Ascending aorta (tissue), 2 donors: ENCODE data around the gene TNKS1BP1. TPM values are rescaled to one million over a fixed set of nuclear protein-coding genes. Genes with fewer than 3 reads are reported as not detected.

ENCODE experiments used
- DNase-seq, 2 donors: peaks; one replicate each; pipeline ENCODE4 v3.0.0-alpha.2; 2019; ENCODE audit warnings: low spot score in 2 of 2
- H3K27ac ChIP-seq, 2 donors: fragments of 200-600 bp; sonication (generic); one replicate each; pipeline ENCODE4 v1.5.1; 2016 to 2017; ENCODE audit warnings: mild to moderate bottlenecking in 1 of 2
- H3K27me3 ChIP-seq: fragments of 200-600 bp; sonication (generic); one replicate; pipeline ENCODE4 v1.5.1; 2017
- H3K36me3 ChIP-seq, 2 donors: fragments of 200-600 bp; sonication (generic); one replicate each; pipeline ENCODE4 v1.5.1; 2016
- H3K4me1 ChIP-seq, 2 donors: fragments of 200-600 bp; sonication (generic); one replicate each; pipeline ENCODE4 v1.5.1; 2016 to 2017; ENCODE audit warnings: mild to moderate bottlenecking in 1 of 2
- H3K4me3 ChIP-seq, 2 donors: fragments of 200-600 bp; sonication (generic); one replicate each; pipeline ENCODE4 v1.5.1; 2016 to 2017; ENCODE audit warnings: mild to moderate bottlenecking in 1 of 2
- H3K9me3 ChIP-seq, 2 donors: fragments of 200-600 bp; sonication (generic); one replicate each; pipeline ENCODE4 v1.5.1; 2016
- intact Hi-C: fragments of 100-400 bp; cut with DNase I; formaldehyde crosslinking; loops from one replicate; pipeline ENCODE4 v1.15.1; 2023
- total RNA-seq: library from RNA; depleted of rRNA; stranded (reverse); fragments of >200 nt; gene quantifications from one replicate; pipeline ENCODE4 v1.1.0, GENCODE V29; 2016
- TF ChIP-seq, protein P1 (sequence below), 3 experiments: fragments of 200-600 bp in 2 of 3; fragments of 450-650 bp in 1 of 3; sonication (generic) in 2 of 3; IDR thresholded peaks; one replicate each; pipeline ENCODE4 v1.5.1; 2016 to 2019; ENCODE audit warnings: antibody characterized with exemption in 3 of 3, mild to moderate bottlenecking in 1 of 3, moderate library complexity in 1 of 3

The TNKS1BP1 gene
- total RNA-seq, 1 donor from 2014 or later: 131 TPM

DNA sequence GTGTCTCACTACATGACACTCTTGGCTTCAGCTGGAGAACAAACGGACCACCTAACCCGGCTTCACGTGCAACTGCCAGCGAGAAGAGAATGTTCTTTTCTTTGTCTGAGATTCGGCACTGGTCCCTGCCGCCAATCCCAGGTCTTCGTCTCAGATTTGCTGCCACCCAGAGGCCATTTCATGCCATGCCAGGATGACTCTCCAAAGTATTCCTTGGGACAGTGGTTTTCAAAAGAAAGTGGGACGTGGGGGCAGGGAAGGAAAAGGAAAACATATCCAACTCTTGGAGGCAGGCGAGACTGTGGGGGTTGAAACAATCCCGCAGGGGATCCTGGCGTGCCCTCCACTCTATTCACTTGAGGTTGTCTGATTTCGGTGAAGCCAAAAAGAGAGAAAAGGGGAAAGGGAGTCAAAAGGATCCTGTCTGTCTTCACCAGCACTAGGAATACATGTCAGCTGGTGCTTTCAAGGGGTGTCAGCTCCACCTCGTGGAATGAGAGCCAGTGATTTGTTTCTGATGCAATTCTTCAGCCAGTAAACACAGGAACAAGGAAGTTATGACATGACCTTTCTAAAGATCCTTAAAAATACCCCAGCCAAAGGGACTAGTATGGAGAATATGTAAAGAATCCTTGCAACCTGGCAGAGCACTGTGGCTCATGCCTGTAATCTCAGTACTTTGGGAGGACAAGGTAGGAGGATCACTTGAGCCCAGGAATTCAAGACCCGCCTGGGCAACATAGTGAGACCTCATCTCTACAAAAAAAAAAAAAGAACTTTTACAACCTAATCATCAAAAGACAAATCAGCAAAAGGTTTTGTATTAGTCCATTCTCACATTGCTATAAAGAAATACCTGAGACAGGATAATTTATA is 46.7 kb downstream of the TNKS1BP1 start:
- H3K27ac ChIP-seq: no peak overlapping the region
- no peaks in the 10 kb centered on the region for H3K36me3 ChIP-seq
- H3K4me3 ChIP-seq: peak overlapping the region in 1 of 2 donors; percentile 16
- intact Hi-C loops: loop anchor here (1.0 kb wide), 1 partner anchor 437 kb away; no protein-coding TSS in a partner anchor
- peak in 1 of 2 donors; percentile 81 for DNase-seq
- H3K4me1 ChIP-seq: no peaks in the 10 kb centered on the region
- TF ChIP-seq, protein P1, sequence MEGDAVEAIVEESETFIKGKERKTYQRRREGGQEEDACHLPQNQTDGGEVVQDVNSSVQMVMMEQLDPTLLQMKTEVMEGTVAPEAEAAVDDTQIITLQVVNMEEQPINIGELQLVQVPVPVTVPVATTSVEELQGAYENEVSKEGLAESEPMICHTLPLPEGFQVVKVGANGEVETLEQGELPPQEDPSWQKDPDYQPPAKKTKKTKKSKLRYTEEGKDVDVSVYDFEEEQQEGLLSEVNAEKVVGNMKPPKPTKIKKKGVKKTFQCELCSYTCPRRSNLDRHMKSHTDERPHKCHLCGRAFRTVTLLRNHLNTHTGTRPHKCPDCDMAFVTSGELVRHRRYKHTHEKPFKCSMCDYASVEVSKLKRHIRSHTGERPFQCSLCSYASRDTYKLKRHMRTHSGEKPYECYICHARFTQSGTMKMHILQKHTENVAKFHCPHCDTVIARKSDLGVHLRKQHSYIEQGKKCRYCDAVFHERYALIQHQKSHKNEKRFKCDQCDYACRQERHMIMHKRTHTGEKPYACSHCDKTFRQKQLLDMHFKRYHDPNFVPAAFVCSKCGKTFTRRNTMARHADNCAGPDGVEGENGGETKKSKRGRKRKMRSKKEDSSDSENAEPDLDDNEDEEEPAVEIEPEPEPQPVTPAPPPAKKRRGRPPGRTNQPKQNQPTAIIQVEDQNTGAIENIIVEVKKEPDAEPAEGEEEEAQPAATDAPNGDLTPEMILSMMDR (IDR thresholded peaks at IDR 0.05): peak; percentile 52 to 75 (median 75)
- H3K9me3 ChIP-seq: peaks cover 0 to 6% of the 10 kb centered on the region in 2 donors
- no peaks in the 10 kb centered on the region for H3K27me3 ChIP-seq

DNA sequence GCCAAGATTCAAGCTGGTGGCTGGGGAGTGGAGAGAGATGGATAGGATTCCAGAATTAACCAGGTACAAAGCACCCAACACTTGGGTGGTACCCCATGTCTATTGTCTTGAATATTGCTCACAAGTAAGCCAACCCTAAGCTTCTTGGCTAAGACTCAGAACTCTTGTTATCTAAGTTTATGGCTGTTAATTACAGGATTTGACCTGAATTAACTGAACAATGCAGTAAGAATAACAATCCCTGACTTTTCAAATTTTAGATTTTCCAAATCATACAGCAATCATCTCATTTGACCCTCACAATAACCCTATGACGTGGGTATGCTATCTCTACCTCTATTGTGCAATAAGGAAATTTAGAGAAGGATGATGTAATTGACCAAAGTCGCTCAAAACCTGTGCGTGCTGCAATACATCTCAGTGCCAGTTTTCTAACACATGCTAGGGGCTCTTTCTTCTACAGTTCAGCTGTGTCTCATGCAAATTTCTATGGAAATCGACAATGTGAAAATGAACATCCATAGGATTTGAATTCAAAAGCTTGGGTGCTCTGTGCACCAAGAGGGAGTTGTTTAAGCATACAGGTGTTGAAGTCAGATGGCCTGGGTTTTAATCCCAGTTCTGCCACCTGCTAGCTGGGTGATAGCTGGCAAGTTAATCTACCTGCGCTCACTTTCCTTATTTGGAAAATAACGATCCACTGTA is 47.6 kb downstream of the TNKS1BP1 start:
- Histone ChIP-seq H3K27me3 (no peaks in the 10 kb centered on the region), H3K27ac (no peak overlapping the region), H3K4me1 (no peaks in the 10 kb centered on the region), H3K9me3 (peaks cover 0 to 6% of the 10 kb centered on the region in 2 donors), H3K36me3 (no peaks in the 10 kb centered on the region), H3K4me3 (no peak overlapping the region)
- intact Hi-C loops: no loop called here
- TF ChIP-seq, protein P1 (IDR thresholded peaks at IDR 0.05): no peak
- no peak for DNase-seq

DNA sequence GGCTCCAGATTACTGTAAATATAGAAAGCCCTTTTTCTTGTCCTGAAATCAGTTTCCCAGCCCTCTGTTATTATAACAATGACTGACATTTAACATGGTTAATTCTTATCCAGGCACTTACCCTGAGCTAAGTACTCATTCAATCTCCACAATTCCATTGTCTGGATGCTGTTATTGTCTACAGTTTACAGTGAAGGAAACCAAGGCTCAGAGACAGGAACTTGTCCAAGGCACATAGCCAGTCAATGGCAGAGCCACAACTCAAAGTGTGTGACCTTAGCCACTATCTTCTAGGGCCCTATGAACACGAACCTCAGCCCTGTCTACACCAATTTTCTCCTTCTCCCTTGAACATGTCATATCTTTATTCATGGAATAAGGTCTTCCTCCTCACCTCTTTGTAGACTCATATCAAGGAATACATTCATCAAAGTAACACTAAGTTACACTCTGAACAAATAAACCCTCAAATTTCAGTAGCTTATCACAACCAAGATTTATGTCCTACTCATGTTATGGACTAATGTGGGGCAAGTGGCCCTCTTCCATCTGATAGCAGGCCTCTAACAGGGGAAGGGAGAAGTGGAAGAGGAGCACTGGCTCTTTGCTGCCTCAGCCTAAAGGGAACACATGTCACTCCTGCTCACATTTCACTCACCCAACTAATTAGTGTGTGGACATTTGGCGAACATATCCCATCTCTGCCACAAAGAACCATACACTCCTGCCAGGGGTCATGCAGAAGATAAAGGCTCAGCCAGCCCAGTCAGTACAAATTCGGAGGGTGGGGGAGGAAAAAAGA is 48.4 kb downstream of the TNKS1BP1 start:
- H3K27ac ChIP-seq: no peak overlapping the region
- intact Hi-C loops: no loop called here
- TF ChIP-seq, protein P1 (IDR thresholded peaks at IDR 0.05): no peak

DNA sequence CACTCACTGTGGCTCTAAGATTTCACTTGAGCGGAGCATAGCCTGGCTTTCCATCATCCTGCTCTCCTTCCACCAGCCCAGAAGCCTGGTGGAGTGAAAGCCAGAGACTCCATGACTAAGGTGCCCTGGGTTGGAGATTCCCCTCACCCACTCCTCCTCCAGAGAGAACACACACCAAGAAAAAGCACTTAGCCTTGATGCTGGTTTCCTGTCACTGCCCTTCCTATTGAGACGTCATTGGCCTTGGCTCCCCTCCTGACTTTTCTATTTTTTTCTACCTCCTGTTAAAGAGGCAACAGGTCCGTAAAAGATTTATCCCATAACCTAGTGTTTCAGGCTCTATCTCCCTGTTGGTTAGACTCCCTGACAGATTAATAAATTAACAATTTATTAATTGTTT is 49.2 kb downstream of the TNKS1BP1 start:
- Histone ChIP-seq H3K9me3 (peaks cover 0 to 6% of the 10 kb centered on the region in 2 donors), H3K36me3 (no peaks in the 10 kb centered on the region), H3K4me3 (no peak overlapping the region), H3K27ac (no peak overlapping the region), H3K4me1 (no peaks in the 10 kb centered on the region), H3K27me3 (no peaks in the 10 kb centered on the region)
- no peak for DNase-seq
- intact Hi-C loops: no loop called here
- TF ChIP-seq, protein P1 (IDR thresholded peaks at IDR 0.05): no peak

More for the DNA sequence above, 48.4 kb downstream of the TNKS1BP1 start:
- DNase-seq: no peak
- Histone ChIP-seq H3K4me3 (no peak overlapping the region), H3K27me3 (no peaks in the 10 kb centered on the region), H3K36me3 (no peaks in the 10 kb centered on the region), H3K4me1 (no peaks in the 10 kb centered on the region), H3K9me3 (peaks cover 0 to 6% of the 10 kb centered on the region in 2 donors)

DNA sequence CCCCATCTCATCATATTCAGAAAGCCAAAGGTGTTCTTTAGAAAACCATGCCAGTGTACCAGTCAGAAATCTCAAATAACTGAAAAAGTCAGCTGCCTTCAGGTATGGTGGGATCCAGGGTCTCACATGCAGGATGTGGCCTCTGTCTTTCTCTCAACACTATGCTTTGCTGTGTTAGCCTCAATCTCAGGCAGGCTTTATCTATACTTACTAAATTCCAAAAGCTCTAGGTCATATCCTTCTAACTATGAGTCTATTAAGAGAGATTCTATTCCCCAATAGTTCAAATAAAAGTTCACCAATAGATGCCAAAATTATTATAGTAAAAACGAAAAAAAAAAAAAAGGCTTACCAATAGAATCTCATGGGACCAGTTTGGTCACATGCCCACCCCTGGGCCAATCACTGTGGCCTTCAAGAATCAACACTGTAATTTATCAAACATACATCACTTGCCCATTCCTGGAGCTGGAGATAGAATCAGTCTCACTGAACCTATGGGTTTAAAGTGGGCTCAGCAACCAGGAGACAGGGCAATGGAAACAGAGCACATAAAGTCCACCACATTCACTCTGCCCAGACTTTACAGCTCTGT is 49.8 kb downstream of the TNKS1BP1 start:
- intact Hi-C loops: no loop called here
- no peak overlapping the region for H3K27ac ChIP-seq
- no peaks in the 10 kb centered on the region for H3K27me3 ChIP-seq
- H3K36me3 ChIP-seq: no peaks in the 10 kb centered on the region
- H3K4me3 ChIP-seq: no peak overlapping the region
- no peaks in the 10 kb centered on the region for H3K4me1 ChIP-seq
- TF ChIP-seq, protein P1 (IDR thresholded peaks at IDR 0.05): no peak
- no peak for DNase-seq
- peaks cover 0 to 6% of the 10 kb centered on the region in 2 donors for H3K9me3 ChIP-seq
